Mesenchymal stem cell (in vitro differentiated cells and primary cell): ENCODE measurements around the gene PRICKLE2.

Source experiments
- DNase-seq: peaks from one replicate; pipeline ENCODE4 v3.0.0-alpha.2; 2013
- H2AFZ ChIP-seq: one replicate; pipeline ENCODE4 v1.6.1; 2013; ENCODE audit warnings: low read depth, mild to moderate bottlenecking, control low read depth, inconsistent platforms, low read length, moderate library complexity
- H2AK5ac ChIP-seq: 2 replicates; pipeline ENCODE4 v1.6.1; 2013; ENCODE audit warnings: low read length, moderate library complexity, mild to moderate bottlenecking, inconsistent platforms; ENCODE audit not compliant: severe bottlenecking
- H2BK120ac ChIP-seq: one replicate; pipeline ENCODE4 v1.6.1; 2013; ENCODE audit warnings: low read depth, mild to moderate bottlenecking, inconsistent platforms, low read length, moderate library complexity
- H2BK12ac ChIP-seq, 2 experiments: one replicate each; pipeline ENCODE4 v1.6.1; 2013; ENCODE audit warnings: inconsistent platforms in 2 of 2, low read length in 2 of 2, mild to moderate bottlenecking in 2 of 2, moderate library complexity in 2 of 2, control low read depth in 1 of 2
- H2BK15ac ChIP-seq: one replicate; pipeline ENCODE4 v1.6.1; 2013; ENCODE audit warnings: mild to moderate bottlenecking, low read depth, inconsistent platforms; ENCODE audit not compliant: poor library complexity, severe bottlenecking
- H2BK5ac ChIP-seq: 2 replicates; pipeline ENCODE4 v1.6.1; 2013; ENCODE audit warnings: low read depth, mild to moderate bottlenecking, low read length, control low read depth, inconsistent platforms; ENCODE audit not compliant: poor library complexity, severe bottlenecking
- H3K14ac ChIP-seq, 2 experiments: one replicate each; pipeline ENCODE4 v1.6.1; 2013; ENCODE audit warnings: inconsistent platforms in 2 of 2, low read length in 2 of 2, control low read depth in 1 of 2, mild to moderate bottlenecking in 1 of 2, moderate library complexity in 1 of 2
- H3K18ac ChIP-seq, 2 experiments: one replicate each; pipeline ENCODE4 v1.6.1; 2013; ENCODE audit warnings: inconsistent platforms in 2 of 2, low read length in 2 of 2, control low read depth in 1 of 2, low read depth in 1 of 2, mild to moderate bottlenecking in 1 of 2
- H3K23ac ChIP-seq, 2 experiments: one replicate each; pipeline ENCODE4 v1.6.1; 2013; ENCODE audit warnings: inconsistent platforms in 2 of 2, low read length in 2 of 2, mild to moderate bottlenecking in 2 of 2, moderate library complexity in 2 of 2, control low read depth in 1 of 2
- H3K27ac ChIP-seq: 2 replicates; pipeline ENCODE4 v1.5.1; 2013; ENCODE audit warnings: mild to moderate bottlenecking, moderate library complexity, low read length, control low read depth, inconsistent platforms; ENCODE audit not compliant: poor library complexity, severe bottlenecking
- H3K27me3 ChIP-seq, 2 experiments: 2 replicates each; pipeline versions ENCODE4 v1.6.1 to v1.7.0; 2013; ENCODE audit warnings: low read length in 2 of 2, mild to moderate bottlenecking in 2 of 2, moderate library complexity in 2 of 2, control low read depth in 1 of 2, inconsistent platforms in 1 of 2; ENCODE audit not compliant: control insufficient read depth in 1 of 2, insufficient read depth in 1 of 2
- H3K36me3 ChIP-seq, 2 experiments: 2 replicates each; pipeline versions ENCODE4 v1.6.1 to v1.7.0; 2013; ENCODE audit warnings: low read length in 2 of 2, control low read depth in 1 of 2, inconsistent platforms in 1 of 2, low read depth in 1 of 2, mild to moderate bottlenecking in 1 of 2; ENCODE audit not compliant: insufficient read depth in 2 of 2, control insufficient read depth in 1 of 2
- H3K4ac ChIP-seq, 2 experiments: one replicate each; pipeline ENCODE4 v1.6.1; 2013; ENCODE audit warnings: inconsistent platforms in 2 of 2, low read length in 2 of 2, mild to moderate bottlenecking in 2 of 2, moderate library complexity in 2 of 2, control low read depth in 1 of 2, low read depth in 1 of 2
- H3K4me1 ChIP-seq: 2 replicates; pipeline ENCODE4 v1.6.1; 2013; ENCODE audit warnings: low read depth, low read length, control low read depth; ENCODE audit not compliant: control insufficient read depth, insufficient read depth
- H3K4me2 ChIP-seq: 2 replicates; pipeline ENCODE4 v1.6.1; 2013; ENCODE audit warnings: low read length, mild to moderate bottlenecking, inconsistent platforms; ENCODE audit not compliant: poor library complexity, severe bottlenecking
- H3K4me3 ChIP-seq, 2 experiments: 2 replicates each; pipeline versions ENCODE4 v1.5.1 to v1.7.0; 2013; ENCODE audit warnings: low read length in 2 of 2, mild to moderate bottlenecking in 2 of 2, control low read depth in 1 of 2, low read depth in 1 of 2; ENCODE audit not compliant: insufficient read depth in 1 of 2
- H3K79me1 ChIP-seq: replicated peaks from 2 replicates; pipeline ENCODE4 v1.6.1; 2013; ENCODE audit warnings: mild to moderate bottlenecking, control low read depth, low read length, inconsistent platforms; ENCODE audit not compliant: poor library complexity, severe bottlenecking
- H3K9ac ChIP-seq: 2 replicates; pipeline ENCODE4 v1.7.0; 2013; ENCODE audit warnings: mild to moderate bottlenecking, low read length, moderate library complexity
- H3K9me3 ChIP-seq: 2 replicates; pipeline ENCODE4 v1.7.0; 2013; ENCODE audit warnings: mild to moderate bottlenecking, low read length; ENCODE audit not compliant: control insufficient read depth
- H4K8ac ChIP-seq: one replicate; pipeline ENCODE4 v1.6.1; 2013; ENCODE audit warnings: inconsistent platforms, mild to moderate bottlenecking, low read length, moderate library complexity
- H4K91ac ChIP-seq: one replicate; pipeline ENCODE4 v1.6.1; 2013; ENCODE audit warnings: mild to moderate bottlenecking, low read length, inconsistent platforms
- WGBS: methylation state at CpG from one replicate; pipeline ENCODE4 v1.1.7; 2013; ENCODE audit warnings: mixed read lengths; 5-methylcytosine and 5-hydroxymethylcytosine counted together

PRICKLE2 gene

GRCh38 chr3:64266983-64267382 lies 41.7 kb upstream of the PRICKLE2 start:
- H4K91ac ChIP-seq: no peak overlapping the region
- peaks cover 7% of the 10 kb centered on the region for H3K4me1 ChIP-seq
- H3K36me3 ChIP-seq: peaks cover 5% of the 10 kb centered on the region in 2 experiments
- peak overlapping the region; percentile 62 to 66 for H3K4ac ChIP-seq
- H3K4me3 ChIP-seq: peak overlapping the region; percentile 50 to 90
- 19% methylated on average over 2 of the region's 2 CpGs for WGBS
- no peak overlapping the region for H3K14ac ChIP-seq
- H2BK5ac ChIP-seq: peak overlapping the region; percentile 88
- H2AFZ ChIP-seq: no peak overlapping the region
- no peaks in the 10 kb centered on the region for H3K9me3 ChIP-seq
- peak overlapping the region; percentile 52 to 72 for H3K18ac ChIP-seq
- no peak overlapping the region for H4K8ac ChIP-seq
- peak; percentile 58 for DNase-seq
- H2BK15ac ChIP-seq: no peak overlapping the region
- peaks cover 2% of the 10 kb centered on the region for H3K79me1 ChIP-seq
- peak overlapping the region; percentile 67 for H3K4me2 ChIP-seq
- H3K27me3 ChIP-seq: no peaks in the 10 kb centered on the region
- H3K9ac ChIP-seq: peak overlapping the region; percentile 91
- H2BK120ac ChIP-seq: peak overlapping the region; percentile 78
- no peak overlapping the region for H2BK12ac ChIP-seq
- no peak overlapping the region for H3K23ac ChIP-seq
- H2AK5ac ChIP-seq: peak overlapping the region; percentile 64
- peak overlapping the region; percentile 96 for H3K27ac ChIP-seq

GRCh38 chr3:64266065-64266931 lies 41.0 kb upstream of the PRICKLE2 start:
- 5% methylated on average over 7 of the region's 7 CpGs for WGBS
- Histone ChIP-seq H3K27ac (peak overlapping the region; percentile 96), H3K4ac (no peak overlapping the region), H2BK15ac (no peak overlapping the region), H4K91ac (no peak overlapping the region), H2BK5ac (peak overlapping the region; percentile 88), H2AK5ac (peak overlapping the region; percentile 49), H3K18ac (no peak overlapping the region), H2BK120ac (no peak overlapping the region), H2AFZ (no peak overlapping the region), H3K4me1 (peaks cover 9% of the 10 kb centered on the region), H4K8ac (no peak overlapping the region), H3K9ac (peak overlapping the region; percentile 91), H3K27me3 (no peaks in the 10 kb centered on the region), H3K79me1 (peaks cover 2% of the 10 kb centered on the region), H2BK12ac (no peak overlapping the region), H3K36me3 (peaks cover 5% of the 10 kb centered on the region in 2 experiments), H3K23ac (no peak overlapping the region), H3K9me3 (no peaks in the 10 kb centered on the region), H3K4me3 (peak overlapping the region in 1 of 2 experiments; percentile 90), H3K14ac (no peak overlapping the region), H3K4me2 (peak overlapping the region; percentile 67)
- DNase-seq: peak; percentile 96

GRCh38 chr3:64265646-64266045 lies 40.4 kb upstream of the PRICKLE2 start:
- WGBS: 0% methylated on average over 1 of the region's 3 CpGs
- H3K4ac ChIP-seq: peak overlapping the region; percentile 34 to 38
- H3K23ac ChIP-seq: no peak overlapping the region
- H4K8ac ChIP-seq: no peak overlapping the region
- H3K9ac ChIP-seq: peak overlapping the region; percentile 91
- H2AK5ac ChIP-seq: peak overlapping the region; percentile 43
- H2BK12ac ChIP-seq: peak overlapping the region; percentile 29 to 50
- peak overlapping the region; percentile 12 for H4K91ac ChIP-seq
- H3K18ac ChIP-seq: peak overlapping the region; percentile 52 to 59
- H3K4me3 ChIP-seq: peak overlapping the region in 1 of 2 experiments; percentile 72
- H3K79me1 ChIP-seq: peaks cover 2% of the 10 kb centered on the region
- no peaks in the 10 kb centered on the region for H3K27me3 ChIP-seq
- peak overlapping the region; percentile 60 for H3K4me2 ChIP-seq
- no peak overlapping the region for H2AFZ ChIP-seq
- H2BK15ac ChIP-seq: no peak overlapping the region
- no peak for DNase-seq
- H2BK120ac ChIP-seq: no peak overlapping the region
- peaks cover 5% of the 10 kb centered on the region in 2 experiments for H3K36me3 ChIP-seq
- no peaks in the 10 kb centered on the region for H3K9me3 ChIP-seq
- peak overlapping the region in 1 of 2 experiments; percentile 23 for H3K14ac ChIP-seq
- H3K27ac ChIP-seq: peak overlapping the region; percentile 96
- no peak overlapping the region for H2BK5ac ChIP-seq
- H3K4me1 ChIP-seq: peaks cover 9% of the 10 kb centered on the region

- Histone ChIP-seq H4K91ac (no peak overlapping the region), H3K79me1 (no peaks in the 10 kb centered on the region), H2BK15ac (no peak overlapping the region), H3K4me3 (peak overlapping the region in 1 of 2 experiments; percentile 72), H3K4me2 (peak overlapping the region; percentile 77), H2AFZ (no peak overlapping the region), H4K8ac (no peak overlapping the region), H3K9me3 (no peaks in the 10 kb centered on the region), H3K23ac (no peak overlapping the region), H3K27ac (peak overlapping the region; percentile 60), H2BK5ac (peak overlapping the region; percentile 14), H3K14ac (no peak overlapping the region), H3K36me3 (peaks cover 5% of the 10 kb centered on the region in 2 experiments), H3K4me1 (peaks cover 11% of the 10 kb centered on the region), H2AK5ac (no peak overlapping the region), H3K18ac (peak overlapping the region; percentile 52 to 60), H3K9ac (peak overlapping the region; percentile 91), H2BK120ac (no peak overlapping the region), H3K27me3 (no peaks in the 10 kb centered on the region), H2BK12ac (peak overlapping the region in 1 of 2 experiments; percentile 24), H3K4ac (no peak overlapping the region)
- 37% methylated on average over 4 of the region's 4 CpGs for WGBS
- DNase-seq: peak; percentile 45
These were observed 39.3 kb upstream of the PRICKLE2 start for GRCh38 chr3:64264501-64265109.
